ENCODE results near the gene GMFB.

DNA sequence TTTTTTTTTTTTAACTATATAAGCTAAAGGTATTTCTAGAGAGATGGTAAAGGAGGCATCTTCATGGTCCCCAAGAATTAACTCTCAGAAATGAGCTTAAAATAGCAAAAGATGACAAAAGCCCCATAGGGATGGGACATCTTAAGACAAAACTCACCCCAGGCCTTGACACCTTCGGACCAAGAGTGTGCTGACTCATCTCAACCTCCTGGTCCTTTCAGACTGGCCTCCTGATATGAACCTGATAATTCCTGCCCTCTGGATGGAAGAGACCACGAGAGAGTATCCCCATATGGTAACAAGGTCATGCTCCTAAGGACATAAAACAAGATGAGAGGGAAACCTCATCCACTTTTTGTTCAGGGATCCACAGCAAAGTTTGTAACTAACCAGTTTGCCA lies 8.4 kb upstream of the GMFB start:
- TF ChIP-seq EZH2 (IDR thresholded peaks at IDR 0.05; ENCODE audit: borderline replicate concordance, low read depth, low read length, severe bottlenecking) (no peak), POLR2A (IDR thresholded peaks at IDR 0.05; ENCODE audit: low read depth, low read length) (no peak), POLR2AphosphoS5 (IDR thresholded peaks at IDR 0.05; ENCODE audit: insufficient read depth, low read depth, low read length) (no peak), GATA2 (IDR thresholded peaks at IDR 0.05; ENCODE audit: insufficient read depth, insufficient read length, low read depth, low read length) (no peak), MYC (IDR thresholded peaks at IDR 0.05; ENCODE audit: low read depth, low read length) (no peak)
- TF ChIP-seq, protein P1, sequence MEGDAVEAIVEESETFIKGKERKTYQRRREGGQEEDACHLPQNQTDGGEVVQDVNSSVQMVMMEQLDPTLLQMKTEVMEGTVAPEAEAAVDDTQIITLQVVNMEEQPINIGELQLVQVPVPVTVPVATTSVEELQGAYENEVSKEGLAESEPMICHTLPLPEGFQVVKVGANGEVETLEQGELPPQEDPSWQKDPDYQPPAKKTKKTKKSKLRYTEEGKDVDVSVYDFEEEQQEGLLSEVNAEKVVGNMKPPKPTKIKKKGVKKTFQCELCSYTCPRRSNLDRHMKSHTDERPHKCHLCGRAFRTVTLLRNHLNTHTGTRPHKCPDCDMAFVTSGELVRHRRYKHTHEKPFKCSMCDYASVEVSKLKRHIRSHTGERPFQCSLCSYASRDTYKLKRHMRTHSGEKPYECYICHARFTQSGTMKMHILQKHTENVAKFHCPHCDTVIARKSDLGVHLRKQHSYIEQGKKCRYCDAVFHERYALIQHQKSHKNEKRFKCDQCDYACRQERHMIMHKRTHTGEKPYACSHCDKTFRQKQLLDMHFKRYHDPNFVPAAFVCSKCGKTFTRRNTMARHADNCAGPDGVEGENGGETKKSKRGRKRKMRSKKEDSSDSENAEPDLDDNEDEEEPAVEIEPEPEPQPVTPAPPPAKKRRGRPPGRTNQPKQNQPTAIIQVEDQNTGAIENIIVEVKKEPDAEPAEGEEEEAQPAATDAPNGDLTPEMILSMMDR (IDR thresholded peaks at IDR 0.05; ENCODE audit: extremely low read depth in 1 of 2, insufficient read depth in 1 of 2, low read depth in 1 of 2, low read length in 2 of 2), result no peak
- TF ChIP-seq, protein P2, sequence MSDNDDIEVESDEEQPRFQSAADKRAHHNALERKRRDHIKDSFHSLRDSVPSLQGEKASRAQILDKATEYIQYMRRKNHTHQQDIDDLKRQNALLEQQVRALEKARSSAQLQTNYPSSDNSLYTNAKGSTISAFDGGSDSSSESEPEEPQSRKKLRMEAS (IDR thresholded peaks at IDR 0.05; ENCODE audit: insufficient read depth, insufficient read length), result no peak
